Skin of body (tissue), 2 donors: ENCODE measurements around the gene POMP. TPM values are rescaled to one million over a fixed set of nuclear protein-coding genes. Genes with fewer than 3 reads are reported as not detected.
"Not testable (repeated sequence)": the region's sequence is repeated elsewhere in the genome, so short reads cannot be mapped to it uniquely, and the experiment has no call there.

Experiments used
- DNase-seq: peaks from one replicate; lab custom pipeline; 2025; lab: John Stamatoyannopoulos, UW
- total RNA-seq: library from RNA; depleted of rRNA; stranded (reverse); fragments of >200 nt; gene quantifications from one replicate; pipeline ENCODE4 v1.2.3, GENCODE V29; 2014

The POMP gene
- total RNA-seq, 1 donor from 2014 or later = 40.6 TPM

DNA sequence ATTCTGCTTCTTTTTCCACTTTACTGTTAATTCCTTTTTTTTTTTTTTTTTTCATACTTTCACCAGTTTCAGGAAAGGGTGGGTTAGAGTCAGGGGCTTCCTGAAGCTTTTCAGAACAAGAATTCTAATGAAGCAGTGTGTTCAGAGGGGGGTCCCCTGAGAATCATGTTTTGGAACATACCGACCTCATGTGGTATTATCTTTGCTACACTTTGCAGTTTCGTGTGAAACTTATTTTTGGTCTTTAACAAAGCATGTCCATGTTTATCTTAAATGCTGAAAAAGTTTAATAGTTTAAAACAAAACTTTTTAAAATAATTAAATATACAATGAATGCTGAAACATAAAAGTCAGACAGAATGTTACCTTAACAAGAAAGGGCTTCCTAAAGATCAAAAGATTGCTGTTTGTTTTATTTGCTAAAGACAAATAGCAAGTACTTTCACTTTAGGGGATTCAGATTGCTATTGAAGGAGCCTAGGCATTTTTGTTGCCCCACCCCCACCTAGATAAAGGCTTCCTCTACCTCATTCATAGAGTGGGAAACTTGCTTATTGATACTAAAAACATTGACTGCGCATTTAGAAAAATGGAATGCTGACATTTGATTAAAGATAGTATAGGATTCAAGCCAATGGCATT is 21.1 kb upstream of the POMP start:
- DNase-seq = no peak

DNA sequence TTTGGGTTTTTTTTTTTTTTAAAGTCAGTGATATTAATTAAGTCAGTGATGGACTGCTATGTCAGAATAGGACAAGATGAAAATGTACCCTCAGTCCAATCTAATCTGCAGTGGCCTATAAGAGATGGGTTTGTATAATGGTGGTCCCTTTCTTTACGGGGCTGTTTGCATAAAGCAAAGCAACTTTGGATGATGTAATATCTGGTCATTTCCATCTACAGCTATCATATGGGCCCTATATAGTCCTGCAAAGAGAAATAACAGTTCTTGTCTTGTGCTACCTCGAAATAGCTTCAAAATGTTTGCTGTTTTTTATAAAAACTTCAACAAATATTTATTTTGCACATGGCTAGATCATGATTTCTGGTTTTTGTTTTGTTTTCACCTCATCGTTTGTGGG is 20.2 kb upstream of the POMP start:
- DNase-seq = no peak

DNA sequence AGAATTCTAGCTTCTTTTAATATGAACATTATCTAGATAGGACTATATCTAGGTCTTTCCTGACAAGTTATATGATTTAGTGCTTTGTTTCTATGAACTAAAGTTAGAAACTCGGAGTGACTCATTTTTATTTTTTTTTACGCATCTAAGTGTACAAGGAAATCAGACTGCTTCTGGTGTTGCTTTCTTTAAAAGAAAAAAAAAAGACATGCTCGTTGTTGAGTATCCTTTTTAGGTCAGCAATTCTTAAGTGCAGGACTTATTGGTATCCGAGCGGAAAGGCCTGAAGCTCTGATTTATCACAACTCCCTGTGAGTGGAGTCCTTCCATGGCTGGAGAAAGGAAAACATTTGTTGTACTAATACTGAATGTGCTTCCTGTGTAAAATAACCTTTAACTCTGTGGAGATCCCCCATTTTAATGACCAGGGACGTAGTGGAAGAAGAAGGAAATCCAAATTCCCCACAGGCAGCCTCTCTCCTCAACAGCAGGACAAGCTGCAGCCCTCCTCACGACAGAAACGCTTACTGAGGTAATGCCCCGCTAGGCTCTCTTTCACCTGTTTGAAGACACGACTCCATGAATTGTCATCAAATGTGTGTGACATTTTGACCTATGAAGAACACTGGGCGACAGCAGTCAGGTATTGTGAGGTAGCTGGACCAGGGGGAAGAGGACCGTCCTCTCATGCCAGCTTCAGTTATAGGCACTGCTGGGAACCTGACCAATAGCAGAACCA is 17.9 kb upstream of the POMP start:
- DNase-seq = peak; percentile 31

DNA sequence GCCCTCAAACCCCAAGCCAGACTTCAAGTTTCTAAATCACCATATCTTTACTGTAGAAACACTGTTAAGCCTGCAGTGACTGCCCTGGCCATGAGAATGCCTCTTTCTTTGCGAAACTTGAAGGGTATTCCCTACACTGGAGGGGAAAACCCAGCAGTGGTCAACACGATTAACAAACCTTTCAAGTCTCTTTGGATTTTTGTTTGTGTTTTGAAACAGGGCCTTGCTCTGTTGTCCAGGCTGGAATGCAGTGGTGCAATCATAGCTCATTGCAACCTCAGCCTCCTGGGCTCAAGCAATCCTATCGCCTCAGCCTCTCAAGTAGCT is 17.4 kb upstream of the POMP start:
- no peak for DNase-seq

DNA sequence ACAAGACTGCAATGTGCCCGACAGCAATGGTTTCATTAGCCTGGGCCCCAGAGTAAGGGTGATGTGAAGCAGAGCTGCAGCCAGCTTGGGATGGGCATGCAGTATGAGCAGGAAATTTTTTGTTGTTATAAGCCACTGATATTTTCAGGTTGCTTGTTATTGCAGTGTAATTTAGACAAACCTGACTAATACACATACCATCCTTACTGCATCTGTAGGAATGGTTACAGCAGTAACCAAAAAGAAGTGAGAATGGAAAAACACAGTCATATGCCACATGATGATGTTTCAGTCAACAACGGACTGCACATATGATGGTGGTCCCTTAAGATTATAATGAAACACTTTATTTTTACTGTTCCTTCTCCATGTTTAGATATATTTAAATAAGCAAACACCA is 8.6 kb upstream of the POMP start:
- no peak for DNase-seq

DNA sequence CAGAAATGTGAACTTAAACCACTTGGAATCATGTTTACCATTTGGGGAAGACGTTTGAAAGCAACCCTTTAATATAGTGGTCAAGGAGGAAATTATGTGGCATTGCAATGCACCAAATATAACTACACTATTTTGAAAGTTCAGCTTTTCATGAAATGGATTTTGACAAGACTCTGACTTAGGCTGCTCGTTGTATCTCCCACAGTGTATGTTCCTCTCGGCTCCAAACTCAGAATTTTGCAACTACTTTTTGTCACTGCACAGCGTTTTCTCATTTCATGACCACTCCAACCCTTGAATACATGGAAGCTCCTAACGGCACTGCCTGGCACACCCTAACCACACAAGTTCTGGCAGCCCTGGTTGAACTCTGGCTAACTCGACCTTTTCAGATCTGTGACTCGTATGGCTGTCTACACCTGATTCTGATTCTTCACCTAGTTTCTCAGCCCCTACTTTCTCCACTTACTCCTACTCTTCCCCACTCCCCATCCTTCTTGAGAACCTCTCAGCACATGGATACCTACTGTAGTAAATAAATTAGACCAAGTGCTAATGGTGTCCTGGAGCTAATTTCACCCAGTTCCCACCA is 7.0 kb upstream of the POMP start:
- DNase-seq = no peak

DNA sequence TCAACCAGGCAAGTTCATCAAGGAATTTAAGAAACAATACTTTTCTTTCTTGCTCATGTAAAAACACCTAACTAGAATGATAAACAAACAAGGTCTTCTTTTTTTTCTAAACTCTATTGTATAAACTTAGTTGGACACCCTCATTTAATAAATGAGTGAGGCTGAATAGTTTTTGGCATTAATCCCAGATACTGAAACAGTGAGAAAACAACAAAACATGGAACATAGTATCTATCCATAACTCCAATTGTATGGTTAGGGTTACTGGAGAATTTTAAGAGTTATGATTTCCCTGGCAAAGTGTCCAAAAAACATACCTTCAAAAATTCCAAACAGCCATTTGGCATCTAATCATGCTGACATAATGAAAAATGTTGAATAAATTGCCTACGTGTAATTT is 5.8 kb upstream of the POMP start:
- no peak for DNase-seq

DNA sequence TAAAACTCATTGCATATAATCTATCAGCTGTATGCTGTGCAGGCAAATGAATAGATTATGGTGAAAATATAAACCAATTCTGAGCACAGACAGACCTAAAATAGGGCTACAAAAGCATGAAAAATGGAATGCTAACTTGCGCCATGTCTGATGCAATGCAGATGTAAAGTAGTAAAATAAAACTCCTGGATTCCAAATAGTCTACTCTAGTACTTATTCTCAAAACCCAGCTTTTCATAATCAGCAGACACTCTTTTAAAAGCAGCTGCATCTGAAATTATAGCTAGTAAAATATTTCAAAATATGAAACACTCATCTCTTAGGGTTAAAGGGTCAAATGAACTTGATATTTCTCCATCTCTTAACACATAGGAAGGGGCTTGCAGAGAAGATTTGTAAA is 4.7 kb upstream of the POMP start:
- no peak for DNase-seq

DNA sequence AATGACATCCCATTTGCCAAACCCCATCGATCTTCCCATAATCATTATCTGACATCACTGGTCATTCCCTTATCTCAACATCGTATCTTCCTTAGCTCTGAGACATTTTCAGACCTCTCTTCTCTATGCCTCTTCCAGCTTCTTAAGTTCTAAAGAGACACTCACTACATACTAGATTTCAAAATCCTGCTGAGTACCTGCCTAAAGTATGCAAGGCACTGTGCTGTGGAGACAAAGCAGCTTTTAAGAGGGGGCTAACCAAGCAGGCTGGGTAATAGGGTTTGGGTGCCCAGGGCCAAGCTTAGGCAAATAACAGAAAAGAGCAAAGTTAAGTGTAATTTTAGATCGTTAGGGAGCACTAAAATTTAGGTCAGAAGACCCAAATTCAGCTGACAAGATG is 3.4 kb upstream of the POMP start:
- no peak for DNase-seq

DNA sequence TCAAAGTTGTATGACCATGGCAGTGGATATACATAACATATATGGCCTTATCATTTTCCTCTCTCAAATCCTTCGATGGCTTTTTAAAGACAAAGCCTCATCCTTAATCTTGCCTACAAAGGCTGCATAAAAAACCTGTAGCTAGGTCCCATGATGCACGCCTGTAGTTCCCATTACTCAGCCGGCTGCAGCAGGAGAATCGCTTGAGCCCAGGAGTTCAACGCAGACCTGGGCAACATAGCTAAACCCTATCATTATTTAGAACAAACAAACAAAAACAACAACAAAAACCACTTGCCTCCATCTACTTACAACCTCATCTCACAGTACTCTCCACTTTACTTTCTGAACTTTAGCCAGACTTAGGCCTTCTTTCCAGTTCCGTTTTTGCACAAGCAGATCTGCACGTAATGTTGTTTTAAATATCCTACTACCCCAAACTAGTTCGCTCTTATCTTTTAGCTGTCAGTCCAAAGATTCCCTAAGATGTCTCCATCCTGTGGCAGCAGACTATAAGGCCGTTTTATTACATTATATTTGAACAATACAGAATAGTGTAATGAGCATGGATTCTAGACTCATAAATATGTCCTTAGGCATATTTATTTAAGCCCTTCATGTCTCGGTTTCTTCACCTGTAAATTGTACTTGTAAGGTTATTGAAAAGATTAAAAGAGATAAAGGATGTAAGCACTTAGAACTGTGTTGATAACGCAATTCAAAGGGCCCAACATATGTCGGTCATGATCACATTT is 969 bp upstream of the POMP start:
- DNase-seq = peak; percentile 37

DNA sequence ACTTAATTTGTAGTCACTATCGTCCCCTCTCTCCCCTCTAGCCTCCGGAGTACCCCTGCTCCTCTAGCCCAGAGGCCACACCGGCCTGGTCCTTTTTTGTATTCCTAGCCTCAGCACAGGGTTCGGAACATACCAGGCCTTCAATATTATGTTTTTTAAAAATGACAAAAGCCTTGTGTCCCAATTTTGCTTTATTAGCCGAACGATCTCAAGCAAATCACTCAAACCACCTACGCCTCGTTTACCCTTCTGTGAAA is 463 bp upstream of the POMP start:
- no peak for DNase-seq

DNA sequence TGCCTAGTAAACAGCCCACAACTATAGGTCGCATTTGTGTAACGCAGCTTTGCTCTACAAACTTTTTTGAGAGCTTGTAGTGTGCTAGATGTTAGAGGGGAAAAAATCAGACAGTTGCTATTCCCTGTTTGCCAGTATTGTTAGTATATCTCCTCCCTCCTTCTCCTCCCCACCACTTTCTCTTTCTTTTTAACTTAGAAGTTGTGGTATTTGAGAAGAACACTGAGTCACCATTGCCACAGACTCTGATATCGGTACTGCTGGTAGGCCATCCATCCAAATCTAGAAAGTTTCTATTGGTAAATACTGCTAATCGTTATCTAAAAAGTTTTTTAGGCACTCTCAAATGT is 666 bp downstream of the POMP start:
- peak; percentile 10 for DNase-seq

DNA sequence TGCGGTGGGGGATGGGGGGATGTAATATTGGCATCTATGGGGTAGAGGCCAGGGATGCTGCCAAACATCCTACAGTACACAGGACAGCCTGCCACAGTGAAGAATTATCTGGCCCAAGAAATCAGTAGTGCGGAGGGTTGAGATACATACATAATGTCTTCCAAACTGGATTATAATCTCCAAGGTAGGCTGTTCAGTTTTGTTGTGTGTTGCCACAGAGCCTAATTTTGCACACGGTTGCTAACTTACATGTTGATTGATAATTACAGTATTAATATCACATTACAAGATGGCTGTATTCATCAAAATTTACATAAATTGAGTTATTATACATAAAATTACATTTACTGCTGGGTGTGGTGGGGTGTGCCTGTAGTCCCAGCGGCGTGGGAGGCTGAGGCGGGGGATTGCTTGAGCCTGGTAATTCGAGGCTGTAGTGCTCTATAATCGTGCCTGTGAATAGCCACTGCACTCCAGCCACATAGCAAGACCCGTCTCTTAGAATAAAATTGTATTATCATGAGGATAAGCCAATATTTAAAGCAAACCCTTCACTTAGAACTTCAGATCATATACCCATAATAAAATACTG is 8.1 kb downstream of the POMP start:
- DNase-seq = no peak

DNA sequence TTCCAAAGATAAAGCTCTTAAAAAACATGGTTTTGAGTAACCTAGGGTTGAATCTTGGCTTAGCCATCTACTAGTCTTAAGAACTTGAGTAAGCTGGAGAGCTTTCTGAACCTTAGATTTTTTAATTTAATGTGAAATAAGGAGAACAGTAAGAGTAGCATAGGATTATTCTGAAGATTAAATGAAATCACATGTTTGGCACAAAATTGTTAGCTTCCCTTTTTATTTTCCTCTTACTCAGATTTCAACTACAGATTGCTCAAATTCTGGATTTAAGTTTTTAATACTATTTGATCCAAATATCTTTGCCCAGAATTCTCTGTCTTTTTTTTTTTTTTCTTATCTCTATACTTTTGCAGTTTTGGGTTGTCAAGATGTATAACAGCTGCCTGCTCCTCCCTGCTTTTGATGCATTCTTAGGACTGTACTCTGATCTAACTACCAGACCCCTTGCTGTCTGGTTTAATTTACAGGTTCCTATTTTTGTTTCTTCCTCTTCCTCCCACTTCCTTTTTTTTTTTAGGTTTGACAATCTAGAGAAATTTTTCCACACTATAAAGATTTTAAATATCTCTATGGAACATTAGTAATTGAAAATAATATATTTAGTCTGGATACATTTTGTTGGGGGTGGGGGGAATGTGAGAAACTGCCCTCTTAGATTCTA is 12.3 kb downstream of the POMP start:
- peak; percentile 36 for DNase-seq

DNA sequence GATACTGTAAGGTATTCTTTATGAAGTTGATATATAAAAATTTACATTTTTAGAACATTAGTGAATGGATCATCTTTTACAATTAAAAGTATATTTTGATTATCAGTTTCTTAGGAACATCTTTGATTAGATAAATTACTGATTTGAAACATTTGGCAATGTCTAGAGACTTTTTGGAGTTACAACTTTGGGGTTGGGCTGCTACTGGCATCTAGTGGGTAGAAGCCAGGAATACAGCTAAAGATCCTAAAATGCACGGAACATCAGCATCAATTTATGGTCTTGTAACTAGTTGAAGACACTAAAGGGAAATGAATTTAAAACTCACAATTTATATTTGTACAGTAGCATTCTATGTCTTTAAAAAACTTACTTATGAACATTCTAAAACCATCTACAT is 19.9 kb downstream of the POMP start:
- DNase-seq = no peak

DNA sequence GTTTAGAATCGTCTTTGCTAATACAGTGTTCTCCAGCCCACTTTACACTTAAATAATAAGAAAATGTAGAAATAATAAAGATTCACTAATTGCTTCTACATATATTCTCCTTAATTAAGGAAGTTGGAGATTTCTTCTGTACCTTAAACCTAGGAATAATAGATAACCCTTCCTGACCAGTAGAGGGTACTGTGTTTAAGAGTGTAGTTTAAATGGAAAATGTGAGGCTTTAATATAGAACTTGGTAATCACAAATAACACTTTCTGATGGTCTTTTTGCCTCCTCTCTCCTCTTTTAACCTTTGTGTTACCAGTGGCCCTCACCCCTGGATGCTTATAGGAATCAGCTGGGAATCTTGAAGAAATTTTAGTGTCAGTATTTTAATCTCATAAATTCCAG is 20.7 kb downstream of the POMP start:
- DNase-seq = no peak

DNA sequence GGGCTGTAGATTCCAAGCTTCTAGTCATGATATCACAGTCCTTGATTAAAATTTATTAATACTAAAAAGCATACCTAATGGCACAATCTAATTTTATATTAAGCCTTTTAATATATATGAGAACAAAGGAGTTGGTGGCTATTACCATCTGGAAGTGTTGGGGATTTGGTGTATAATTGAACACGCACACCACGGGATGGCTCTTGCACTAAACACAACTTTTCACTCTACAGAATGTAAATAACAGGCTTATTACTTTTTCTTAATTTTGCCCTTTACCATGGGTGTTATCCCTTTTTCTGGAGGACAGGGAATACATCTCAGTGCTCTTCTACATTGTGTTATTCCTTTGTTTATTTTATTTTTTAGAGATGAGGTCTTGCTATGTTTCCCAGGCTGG is 21.6 kb downstream of the POMP start:
- DNase-seq = no peak

DNA sequence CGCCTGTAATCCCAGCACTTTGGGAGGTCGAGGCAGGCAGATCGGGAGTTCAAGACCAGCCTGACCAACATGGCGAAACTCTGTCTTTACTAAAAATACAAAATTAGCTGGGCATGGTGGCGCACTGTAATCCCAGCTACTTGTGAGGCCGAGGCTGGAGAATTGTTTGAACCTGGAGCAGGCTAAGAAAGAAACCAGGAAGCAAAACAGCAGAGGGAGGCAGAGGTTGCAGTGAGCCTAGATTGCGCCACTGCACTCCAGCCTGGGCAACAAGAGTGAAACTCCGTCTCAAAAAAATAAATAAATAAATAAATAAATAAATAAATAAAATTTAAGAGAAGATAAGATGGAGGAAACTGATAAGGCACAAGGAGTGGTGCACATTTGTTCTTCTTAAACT is 24.2 kb downstream of the POMP start:
- not testable (repeated sequence) for DNase-seq

DNA sequence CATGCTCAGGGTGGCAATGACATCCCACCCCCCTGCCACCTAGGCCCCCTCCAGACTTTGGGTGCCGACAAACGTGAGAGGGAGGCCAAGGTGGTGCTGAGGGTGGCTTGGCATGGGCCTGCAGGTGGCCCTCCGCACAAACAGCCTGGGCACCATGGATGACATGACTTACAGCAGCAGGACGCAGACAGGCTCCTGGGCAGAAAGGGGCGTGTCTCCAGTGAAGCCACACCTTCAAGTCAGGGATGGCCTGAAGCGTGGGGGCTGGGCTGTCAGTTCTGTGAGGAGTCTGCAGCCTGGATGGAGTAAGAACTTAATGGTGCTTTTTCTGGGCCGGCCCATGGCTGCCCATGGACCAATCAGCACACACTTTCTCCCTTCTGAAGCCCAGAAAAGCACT is 25.3 kb downstream of the POMP start:
- DNase-seq = no peak

DNA sequence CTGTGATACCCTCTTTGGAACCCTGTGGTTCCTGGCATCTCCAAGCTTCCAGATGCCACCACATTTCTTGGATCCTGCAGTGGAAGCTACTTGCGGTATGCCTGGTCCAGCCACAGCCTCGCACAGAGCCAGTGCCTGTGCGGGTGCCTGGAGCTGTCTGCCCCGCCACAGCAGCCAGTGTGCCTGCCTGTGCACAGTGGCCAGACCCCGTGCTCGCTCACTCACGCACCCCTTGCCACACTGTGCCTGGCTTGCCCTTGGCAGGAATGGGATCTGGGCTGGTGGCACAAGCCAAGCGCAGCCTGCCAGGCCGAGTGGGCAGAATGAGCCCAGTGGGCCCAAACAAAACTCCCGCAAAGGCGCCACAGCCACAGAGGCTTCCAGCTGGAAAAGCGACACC is 26.2 kb downstream of the POMP start:
- no peak for DNase-seq

DNA sequence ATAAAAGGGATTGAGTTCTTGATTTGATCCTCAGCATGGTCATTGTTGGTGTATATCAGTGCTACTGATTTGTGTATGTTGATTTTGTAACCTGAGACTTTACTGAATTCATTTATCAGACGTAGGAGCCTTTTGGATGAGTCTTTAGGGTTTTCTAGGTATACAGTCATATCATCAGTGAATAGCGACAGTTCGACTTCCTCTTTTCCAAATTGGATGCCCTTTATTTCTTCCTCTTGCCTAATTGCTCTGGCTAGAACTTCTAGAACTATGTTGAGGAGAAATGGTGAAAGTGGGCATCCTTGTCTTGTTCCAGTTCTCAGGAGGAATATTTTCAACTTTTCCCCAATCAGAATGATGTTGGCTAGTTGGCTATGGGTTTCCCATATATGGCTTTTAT is 27.0 kb downstream of the POMP start:
- DNase-seq = no peak
